Pancreas (tissue), 10 donors: ENCODE data around the gene NFATC3. TPM values are rescaled to one million over a fixed set of nuclear protein-coding genes. Genes with fewer than 3 reads are reported as not detected.

Experiments used
- ATAC-seq, 4 donors: fragments of 200-7000 bp; cut with Tn5 transposase; one replicate each; pipeline versions ENCODE4 v1.8.0 to v1.9.1; 2020; ENCODE audit warnings: mild to moderate bottlenecking in 4 of 4, moderate library complexity in 4 of 4
- DNase-seq, 6 donors: peaks; one replicate each; pipeline ENCODE4 v3.0.0-alpha.2; 2020
- FAIRE-seq: peaks from 2 replicates; lab custom pipeline; 2012; peaks lifted over from hg19 to GRCh38; lab: Jason Lieb, UNC
- H3K27ac ChIP-seq, 4 donors: fragments of 200-600 bp; sonication (generic); 1 replicate in 3 of 4; 2 replicates in 1 of 4; pipeline versions ENCODE4 v1.5.0 to v1.8.0; 2020
- H3K27me3 ChIP-seq, 4 donors: fragments of 200-600 bp; one replicate each; pipeline ENCODE4 v1.8.0; 2021
- H3K36me3 ChIP-seq, 3 donors: fragments of 200-600 bp; sonication (generic) in 1 of 3; one replicate each; pipeline versions ENCODE4 v1.5.0 to v1.8.0; 2020 to 2021
- H3K4me1 ChIP-seq, 3 donors: fragments of 200-600 bp; one replicate each; pipeline ENCODE4 v1.8.0; 2021
- H3K4me3 ChIP-seq, 4 donors: fragments of 200-600 bp; sonication (generic) in 2 of 4; one replicate each; pipeline versions ENCODE4 v1.5.0 to v1.8.0; 2020 to 2021
- H3K9me3 ChIP-seq, 4 donors: fragments of 200-600 bp; one replicate each; pipeline ENCODE4 v1.8.0; 2021
- CTCF ChIP-seq, 4 donors: fragments of 200-600 bp; sonication (generic) in 3 of 4; IDR thresholded peaks; one replicate each; pipeline versions ENCODE4 v1.5.0 to v1.8.0; 2021; ENCODE audit warnings: antibody characterized with exemption in 4 of 4
- WGBS, 2 donors: extraction: QIAGEN DNeasy Blood & Tissue Kit; methylation state at CpG; one replicate each; pipeline ENCODE4 v1.1.7; 2013; 5-methylcytosine and 5-hydroxymethylcytosine counted together
- intact Hi-C, 3 donors: fragments of 100-400 bp; cut with DNase I; formaldehyde crosslinking; loops; one replicate each; pipeline versions ENCODE4 v1.11.1 to v1.14.2; 2022
- polyA plus RNA-seq, 2 donors: library from polyadenylated mRNA; stranded (reverse); fragments of 200-250 nt; gene quantifications; one replicate each; pipeline ENCODE4 v1.2.3, GENCODE V29; 2013
- total RNA-seq, 6 donors: library from RNA; stranded (reverse); fragmentation: NEBNext Ultra II Directional in 4 of 6; extraction: Animal tissue kit (Norgen Biotek cat#: 25700) in 4 of 6; gene quantifications; one replicate each; pipeline versions ENCODE4 v1.2.1 to v1.2.4, GENCODE V29; 2021 to 2023
- donor health status: healthy with polysubstance abuse.
- donor health status: DM: no; HTN: no; CAD: no; lungs with moderate emphysema.
- donor health status: DM: no; HTN: no; CAD: no.
- donor health status: control.
- donor health status: control.
- donor health status: Bipolar disorder and iron deficiency.
- donor health status: DM: yes; HTN: yes; CAD: no.
- donor health status: DM: no; HTN: no; CAD: no.
- donor health status: DM: no; HTN: no; CAD: no.
- donor health status: DM: yes; HTN: yes; CAD: no.

NFATC3 gene
- total and polyA plus RNA-seq, 8 donors = 3.8 to 19.3 (median 12.5) TPM

DNA sequence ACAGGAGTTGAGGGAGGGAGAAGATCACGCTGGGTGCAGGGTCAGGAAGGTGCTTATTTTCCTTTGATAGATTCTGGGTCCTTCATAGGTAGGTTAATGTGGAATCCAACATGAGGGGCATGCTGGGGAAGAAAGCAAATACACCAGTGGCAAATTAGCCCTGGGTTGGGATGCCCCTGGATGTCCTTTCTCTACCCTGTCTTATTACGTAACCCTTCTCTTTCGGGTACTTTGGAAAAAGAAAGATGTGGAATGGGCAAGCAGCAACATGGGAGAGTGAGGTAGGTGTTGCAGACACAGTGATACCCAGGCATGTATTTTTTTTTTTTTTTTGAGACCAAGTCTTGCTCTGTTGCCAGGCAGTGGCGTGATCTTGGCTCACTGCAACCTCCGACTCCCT, 188.3 kb downstream of the NFATC3 start:
- H3K4me3 ChIP-seq = no peak overlapping the region
- H3K36me3 ChIP-seq = no peaks in the 10 kb centered on the region
- no peaks in the 10 kb centered on the region for H3K9me3 ChIP-seq
- TF ChIP-seq CTCF (IDR thresholded peaks at IDR 0.05) = no peak
- no peak for DNase-seq
- peaks cover 0 to 6% (median 0%) of the 10 kb centered on the region in 3 donors for H3K4me1 ChIP-seq
- FAIRE-seq = no peak
- H3K27me3 ChIP-seq = no peaks in the 10 kb centered on the region
- H3K27ac ChIP-seq = no peak overlapping the region
- intact Hi-C loops = no loop called here
- ATAC-seq = no peak
- WGBS, 2 donors = 93 to 96% methylated on average over 5 of the region's 5 CpGs

GRCh38 chr16:68273896-68274295, 188.7 kb downstream of the NFATC3 start:
- FAIRE-seq (no peak), ATAC-seq (no peak), DNase-seq (no peak)
- Histone ChIP-seq H3K4me3 (no peak overlapping the region), H3K27me3 (no peaks in the 10 kb centered on the region), H3K36me3 (no peaks in the 10 kb centered on the region), H3K4me1 (peaks cover 0 to 6% (median 0%) of the 10 kb centered on the region in 3 donors), H3K9me3 (no peaks in the 10 kb centered on the region), H3K27ac (no peak overlapping the region)
- 95 to 99% methylated on average over 8 of the region's 8 CpGs for WGBS, 2 donors
- intact Hi-C loops = no loop called here
- TF ChIP-seq CTCF (IDR thresholded peaks at IDR 0.05) = no peak

DNA sequence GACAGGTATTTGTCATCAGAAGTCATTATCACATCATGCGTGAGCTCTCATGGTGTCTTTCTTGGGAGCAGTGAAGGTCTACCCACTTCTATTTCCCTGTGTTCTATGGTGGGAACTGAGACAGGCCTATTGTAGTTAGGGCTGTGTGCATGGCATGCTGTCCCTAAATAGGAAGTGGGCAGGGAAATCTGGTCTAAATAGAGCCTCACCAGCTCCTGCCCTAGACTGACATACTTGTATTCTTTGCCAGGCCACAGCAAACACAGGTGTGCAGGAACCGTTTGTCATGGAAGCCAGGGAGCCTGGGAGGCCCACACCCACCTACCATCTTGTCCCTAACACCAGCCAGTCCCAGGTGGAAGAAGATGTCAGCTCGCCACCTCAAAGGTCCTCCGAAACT, 189.3 kb downstream of the NFATC3 start:
- FAIRE-seq (no peak), DNase-seq (no peak), ATAC-seq (no peak)
- H3K9me3 ChIP-seq = no peaks in the 10 kb centered on the region
- H3K27ac ChIP-seq = no peak overlapping the region
- intact Hi-C loops = no loop called here
- H3K36me3 ChIP-seq = no peaks in the 10 kb centered on the region
- no peak overlapping the region for H3K4me3 ChIP-seq
- no peak for TF ChIP-seq CTCF (IDR thresholded peaks at IDR 0.05)
- no peaks in the 10 kb centered on the region for H3K27me3 ChIP-seq
- WGBS, 2 donors = 82 to 90% methylated on average over 4 of the region's 4 CpGs
- H3K4me1 ChIP-seq = peaks cover 0 to 6% (median 0%) of the 10 kb centered on the region in 3 donors

DNA sequence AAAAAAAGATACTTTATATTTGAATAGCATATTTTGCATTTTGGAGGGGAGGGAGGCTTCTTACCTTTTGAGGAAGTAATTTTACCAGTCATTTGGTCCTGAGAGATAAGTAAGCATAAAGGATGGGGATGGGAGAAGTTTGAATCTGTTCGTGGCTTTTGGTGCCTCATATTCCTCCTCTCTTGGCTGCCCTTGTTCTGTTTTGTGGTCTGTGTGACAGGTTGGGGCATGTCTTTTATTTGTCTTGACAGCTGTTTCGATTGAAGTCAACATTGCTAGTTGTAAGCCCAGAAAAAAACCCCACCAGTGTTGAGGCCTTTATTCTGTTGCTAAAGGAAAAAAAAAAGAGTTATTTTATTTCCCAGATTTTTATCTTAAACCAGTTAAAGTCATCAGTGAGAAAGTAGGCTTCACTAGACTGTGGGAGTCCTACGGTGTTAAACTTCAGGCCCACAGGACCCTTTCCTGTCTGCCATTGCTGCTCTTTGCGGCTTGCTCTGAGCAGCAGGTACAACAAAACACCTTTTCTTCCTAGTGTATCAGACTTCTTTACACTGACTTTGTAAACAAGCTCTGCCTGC, 190.5 kb downstream of the NFATC3 start:
- no peak for FAIRE-seq
- Histone ChIP-seq H3K4me1 (peaks cover 0 to 6% (median 0%) of the 10 kb centered on the region in 3 donors), H3K4me3 (no peak overlapping the region), H3K27ac (no peak overlapping the region), H3K9me3 (no peaks in the 10 kb centered on the region), H3K36me3 (no peaks in the 10 kb centered on the region), H3K27me3 (no peaks in the 10 kb centered on the region)
- no peak for TF ChIP-seq CTCF (IDR thresholded peaks at IDR 0.05)
- 74 to 80% methylated on average over 4 of the region's 4 CpGs for WGBS, 2 donors
- no peak for ATAC-seq
- intact Hi-C loops = no loop called here
- no peak for DNase-seq

DNA sequence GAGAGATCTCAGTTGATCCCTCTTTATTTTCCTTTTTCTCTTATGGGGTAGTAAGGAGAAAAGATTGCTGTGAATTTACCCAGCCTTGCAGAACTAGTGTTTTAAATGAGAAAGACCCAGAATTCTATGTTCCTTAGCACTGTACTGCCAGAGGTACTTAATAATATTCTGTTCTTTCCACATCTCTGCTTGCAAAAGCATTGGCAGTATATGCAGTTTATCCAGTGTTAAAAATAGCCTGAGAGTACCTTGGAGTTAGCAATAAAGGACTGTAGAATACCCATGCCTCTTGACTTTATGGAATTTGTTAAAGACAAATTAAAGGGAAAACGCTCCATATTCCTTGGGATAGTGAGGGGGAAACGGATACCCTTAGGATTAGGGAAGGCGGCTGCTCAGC, 191.1 kb downstream of the NFATC3 start:
- WGBS, 2 donors = 82 to 84% methylated on average over 3 of the region's 3 CpGs
- no peak for FAIRE-seq
- Histone ChIP-seq H3K27me3 (no peaks in the 10 kb centered on the region), H3K27ac (no peak overlapping the region), H3K36me3 (no peaks in the 10 kb centered on the region), H3K9me3 (no peaks in the 10 kb centered on the region), H3K4me1 (peaks cover 0 to 6% (median 0%) of the 10 kb centered on the region in 3 donors), H3K4me3 (no peak overlapping the region)
- ATAC-seq = no peak
- intact Hi-C loops = no loop called here
- no peak for DNase-seq
- TF ChIP-seq CTCF (IDR thresholded peaks at IDR 0.05) = no peak
